HFF-Myc (cell line): ENCODE data around the gene ATP23.

Experiments
- DNase-seq: peaks from one replicate; pipeline ENCODE4 v3.0.0-alpha.2; 2011; ENCODE audit warnings: low read depth; ENCODE audit errors: extremely low read depth
- H3K4me3 ChIP-seq: replicated peaks from 2 replicates; pipeline ENCODE4 v1.5.1; 2011; ENCODE audit warnings: low read depth, mild to moderate bottlenecking, control low read depth, low read length
- TF ChIP-seq, protein P1 (sequence below): IDR thresholded peaks from 2 replicates; pipeline ENCODE4 v1.5.1; 2012; ENCODE audit warnings: mild to moderate bottlenecking, low read depth, low read length, control low read depth; ENCODE audit errors: missing control alignments

ATP23 gene

DNA sequence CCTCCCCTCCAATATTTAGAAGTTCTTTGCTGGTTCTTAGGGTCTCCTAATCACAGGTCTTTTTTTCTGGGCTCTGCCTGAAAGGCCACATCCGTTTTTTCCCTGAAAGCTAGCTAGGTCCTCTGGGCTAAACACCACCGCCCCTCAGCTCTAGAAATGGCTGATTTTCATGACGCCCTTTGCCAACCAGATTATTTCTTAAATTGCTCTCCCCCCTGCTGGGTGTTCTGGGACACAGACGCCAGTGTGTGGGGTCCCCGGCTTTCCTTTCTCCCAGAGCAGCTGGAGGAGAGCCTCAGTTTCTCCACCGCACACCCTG is 45.3 kb upstream of the ATP23 start:
- TF ChIP-seq, protein P1, sequence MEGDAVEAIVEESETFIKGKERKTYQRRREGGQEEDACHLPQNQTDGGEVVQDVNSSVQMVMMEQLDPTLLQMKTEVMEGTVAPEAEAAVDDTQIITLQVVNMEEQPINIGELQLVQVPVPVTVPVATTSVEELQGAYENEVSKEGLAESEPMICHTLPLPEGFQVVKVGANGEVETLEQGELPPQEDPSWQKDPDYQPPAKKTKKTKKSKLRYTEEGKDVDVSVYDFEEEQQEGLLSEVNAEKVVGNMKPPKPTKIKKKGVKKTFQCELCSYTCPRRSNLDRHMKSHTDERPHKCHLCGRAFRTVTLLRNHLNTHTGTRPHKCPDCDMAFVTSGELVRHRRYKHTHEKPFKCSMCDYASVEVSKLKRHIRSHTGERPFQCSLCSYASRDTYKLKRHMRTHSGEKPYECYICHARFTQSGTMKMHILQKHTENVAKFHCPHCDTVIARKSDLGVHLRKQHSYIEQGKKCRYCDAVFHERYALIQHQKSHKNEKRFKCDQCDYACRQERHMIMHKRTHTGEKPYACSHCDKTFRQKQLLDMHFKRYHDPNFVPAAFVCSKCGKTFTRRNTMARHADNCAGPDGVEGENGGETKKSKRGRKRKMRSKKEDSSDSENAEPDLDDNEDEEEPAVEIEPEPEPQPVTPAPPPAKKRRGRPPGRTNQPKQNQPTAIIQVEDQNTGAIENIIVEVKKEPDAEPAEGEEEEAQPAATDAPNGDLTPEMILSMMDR: no peak
- peak overlapping the region; percentile 39 for H3K4me3 ChIP-seq
- DNase-seq: no peak

DNA sequence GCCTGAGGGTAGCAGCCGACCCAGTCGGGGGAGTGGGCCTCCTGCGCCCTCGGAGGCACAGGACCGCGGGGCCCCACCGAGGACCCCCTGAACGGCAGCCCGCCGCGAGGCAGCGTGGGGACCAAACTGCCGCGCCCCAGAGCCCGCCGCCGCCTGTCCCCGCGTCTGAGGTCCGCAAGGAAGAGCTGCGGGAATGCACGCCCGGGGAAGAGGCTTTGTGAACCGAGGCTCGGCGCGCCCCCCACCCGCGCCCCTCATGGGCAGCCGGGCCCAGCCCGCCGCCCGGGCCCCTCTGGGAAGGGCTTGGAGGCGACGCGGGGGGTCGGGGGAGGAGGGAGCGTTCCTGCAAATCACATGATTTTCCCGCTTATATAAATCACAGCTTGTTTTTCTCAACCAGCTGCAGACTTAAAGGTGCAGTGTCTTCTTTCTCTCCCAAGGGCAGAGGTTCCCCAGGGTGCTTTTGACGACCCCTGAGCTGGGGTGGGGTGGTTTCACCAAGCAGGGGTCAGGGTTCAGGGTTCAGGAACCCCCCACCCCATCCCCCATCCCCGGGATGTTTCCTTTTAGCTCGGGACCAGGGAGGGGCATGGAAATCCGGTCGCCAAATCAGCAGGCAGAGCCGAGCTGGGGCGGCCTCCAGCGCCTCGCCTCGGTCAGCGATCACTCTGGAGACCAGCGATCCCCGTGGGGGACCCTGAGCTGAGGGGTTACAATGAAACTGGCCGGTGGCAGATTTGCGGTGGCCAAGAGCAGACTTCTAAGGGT is 44.7 kb upstream of the ATP23 start:
- TF ChIP-seq, protein P1: no peak
- no peak for DNase-seq
- H3K4me3 ChIP-seq: peak overlapping the region; percentile 39

DNA sequence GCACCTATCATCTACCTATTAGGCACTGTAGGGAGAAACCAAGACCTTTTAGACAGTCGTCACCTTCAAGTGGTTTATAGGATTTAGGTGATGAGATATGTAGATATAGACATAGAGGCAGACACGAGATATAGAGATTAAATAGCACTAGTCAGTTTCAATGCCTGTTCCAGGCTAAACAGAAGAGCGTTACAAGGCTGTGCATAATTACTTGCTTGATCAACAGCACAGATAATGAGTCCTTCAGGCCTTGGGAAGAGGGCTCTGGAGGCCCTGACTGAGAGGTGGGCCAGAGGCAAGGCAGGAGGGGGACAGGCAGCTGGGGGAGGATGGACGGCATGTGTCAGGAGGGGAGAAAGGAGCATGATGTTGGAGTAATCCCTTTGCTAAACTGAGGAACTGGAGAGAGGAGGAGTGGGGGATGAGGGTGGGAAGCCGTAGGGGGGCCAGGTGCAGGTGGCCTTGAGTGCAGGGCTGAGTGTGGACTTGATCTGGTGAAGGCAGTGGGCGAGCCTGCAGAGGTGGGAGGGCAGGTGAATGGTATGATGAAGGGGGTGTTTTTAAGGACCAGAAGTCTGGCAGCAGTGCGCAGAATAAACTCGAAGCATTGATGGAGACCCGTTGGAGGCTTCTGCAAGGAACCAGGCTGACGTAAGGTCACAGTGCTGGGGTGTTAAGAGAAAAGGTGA is 43.9 kb upstream of the ATP23 start:
- no peak for DNase-seq
- TF ChIP-seq, protein P1: no peak
- no peak overlapping the region for H3K4me3 ChIP-seq

DNA sequence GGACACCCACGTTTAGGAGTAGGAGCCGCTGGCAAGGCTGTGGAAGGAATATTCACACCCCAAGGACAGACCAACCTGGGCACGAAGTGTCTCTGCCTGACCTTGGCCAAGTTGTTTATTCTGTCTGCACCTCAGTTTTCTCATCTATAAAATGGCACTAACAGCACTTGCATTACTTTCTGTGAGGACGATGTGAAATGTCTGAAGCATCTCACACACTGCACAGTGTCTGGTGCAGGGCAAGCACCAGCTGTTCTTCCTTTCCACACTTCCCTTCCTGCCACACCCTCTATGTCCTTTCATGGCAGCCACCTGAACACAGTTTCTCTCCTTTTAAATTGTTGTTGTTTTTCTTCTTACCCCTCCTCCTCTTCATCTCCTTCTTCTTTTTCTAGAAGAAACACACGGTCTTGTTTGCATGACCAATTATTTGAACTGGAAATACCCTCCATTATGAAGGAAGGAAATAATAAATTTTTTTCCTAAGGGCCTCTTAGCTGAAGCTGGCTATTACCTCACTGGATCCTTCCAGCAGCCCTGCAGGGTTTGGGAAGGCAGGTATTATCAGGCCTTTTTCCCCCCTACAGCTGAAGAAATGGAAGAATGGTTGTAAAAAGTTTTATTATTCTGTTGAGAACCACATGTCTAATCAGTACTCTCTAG is 42.9 kb upstream of the ATP23 start:
- no peak overlapping the region for H3K4me3 ChIP-seq
- TF ChIP-seq, protein P1: no peak
- DNase-seq: no peak

DNA sequence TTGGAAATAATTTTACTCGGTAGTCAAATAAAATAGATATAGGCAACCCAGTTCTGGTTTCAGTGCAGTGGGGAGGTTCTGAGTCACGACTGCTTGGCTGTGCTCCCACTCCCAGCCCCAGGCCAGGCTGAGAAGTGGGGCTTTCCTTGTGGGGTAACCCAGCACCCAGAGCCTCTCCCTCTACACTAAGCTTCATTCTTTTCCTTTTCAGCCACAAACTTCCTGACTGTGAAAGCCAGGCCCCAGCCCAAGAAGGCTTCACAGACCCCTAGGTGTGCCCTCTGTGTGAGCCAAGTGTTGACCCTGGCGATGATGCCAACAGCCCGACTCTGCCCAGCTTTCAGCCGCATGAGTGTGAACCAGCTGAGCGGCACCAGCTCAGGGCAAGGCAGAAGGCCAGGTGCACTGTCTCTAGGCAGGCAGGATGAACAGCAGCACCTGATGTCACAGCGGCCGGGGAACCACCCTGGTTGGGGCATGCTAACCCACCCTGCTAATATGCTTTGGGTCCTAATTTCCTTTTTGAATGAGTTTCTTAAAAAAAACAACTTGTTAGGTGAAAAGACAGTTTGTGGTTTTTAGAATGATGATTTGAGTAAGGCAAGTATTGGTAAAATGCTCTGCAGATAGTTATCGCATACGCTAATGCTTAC is 42.2 kb upstream of the ATP23 start:
- TF ChIP-seq, protein P1: no peak
- no peak for DNase-seq
- no peak overlapping the region for H3K4me3 ChIP-seq

DNA sequence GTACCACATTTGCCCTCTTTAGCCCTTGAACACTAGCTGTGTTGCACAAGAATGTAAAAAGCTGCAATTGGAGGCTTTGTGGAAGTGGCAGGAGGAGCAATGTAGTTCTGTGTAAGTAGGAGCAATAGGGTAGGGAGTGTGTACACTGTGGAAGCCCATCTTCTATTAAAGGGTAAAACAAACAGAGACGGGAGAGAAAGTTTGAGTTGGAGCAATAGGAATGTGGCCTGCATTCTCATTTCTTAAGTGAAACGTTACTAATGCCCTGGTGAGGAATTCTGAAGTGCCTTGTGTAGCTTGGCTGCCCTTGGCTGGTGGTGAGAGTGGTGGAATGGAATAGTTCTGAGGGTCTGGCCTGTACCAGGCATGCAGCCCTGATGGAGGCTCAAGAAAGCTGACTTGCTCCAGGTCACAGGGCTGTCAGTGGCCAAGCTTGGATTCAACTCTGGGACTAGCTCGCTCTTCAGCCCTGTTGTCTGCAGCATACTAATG is 38.8 kb upstream of the ATP23 start:
- no peak for DNase-seq
- TF ChIP-seq, protein P1: no peak
- no peak overlapping the region for H3K4me3 ChIP-seq
